VCaP (cell line): Measurements from ENCODE around the gene PPP6R2.
"Not testable (repeated sequence)": the region's sequence is repeated elsewhere in the genome, so short reads cannot be mapped to it uniquely, and the experiment has no call there.

Experiments
- H3K27ac ChIP-seq: fragments of 450-650 bp; 2 replicates; pipeline ENCODE4 v1.5.1; 2017
- CTCF ChIP-seq: fragments of 450-650 bp; conservative IDR thresholded peaks from 2 replicates; pipeline ENCODE4 v1.5.1; 2017; ENCODE audit warnings: mild to moderate bottlenecking, moderate library complexity

Gene PPP6R2

GRCh38 chr22:50329236-50329635, 13.9 kb upstream of the PPP6R2 start:
- H3K27ac ChIP-seq = no peak overlapping the region
- TF ChIP-seq CTCF = no peak

GRCh38 chr22:50334433-50334832, 8.7 kb upstream of the PPP6R2 start:
- not testable (repeated sequence) for H3K27ac ChIP-seq

- TF ChIP-seq CTCF = no peak
- H3K27ac ChIP-seq = no peak overlapping the region
Observed at GRCh38 chr22:50337262-50338041, 5.7 kb upstream of the PPP6R2 start.

- no peak for TF ChIP-seq CTCF
- H3K27ac ChIP-seq = no peak overlapping the region
Observed at GRCh38 chr22:50338042-50338573, 5.0 kb upstream of the PPP6R2 start.

- no peak overlapping the region for H3K27ac ChIP-seq
- TF ChIP-seq CTCF = no peak
Observed at GRCh38 chr22:50338860-50339462, 4.2 kb upstream of the PPP6R2 start.

GRCh38 chr22:50339945-50340879, 2.9 kb upstream of the PPP6R2 start:
- TF ChIP-seq CTCF = no peak

GRCh38 chr22:50341977-50342650, 1.0 kb upstream of the PPP6R2 start:
- H3K27ac ChIP-seq = peak overlapping the region; percentile 89
- peak; percentile 91 for TF ChIP-seq CTCF

More at GRCh38 chr22:50339945-50340879, 2.9 kb upstream of the PPP6R2 start:
- H3K27ac ChIP-seq = no peak overlapping the region
